GM18499 (cell line): ENCODE measurements around the gene OR52N2.
A peak's percentile ranks its signal among the peaks of the same experiment; 100 is the strongest.

ENCODE experiments used
- ATAC-seq: cut with Tn5 transposase; IDR thresholded peaks from one replicate; pipeline ENCODE4 v1.9.1; 2021; ENCODE audit warnings: moderate number of reproducible peaks; ENCODE audit not compliant: insufficient read depth, unreplicated experiment

Gene OR52N2

DNA sequence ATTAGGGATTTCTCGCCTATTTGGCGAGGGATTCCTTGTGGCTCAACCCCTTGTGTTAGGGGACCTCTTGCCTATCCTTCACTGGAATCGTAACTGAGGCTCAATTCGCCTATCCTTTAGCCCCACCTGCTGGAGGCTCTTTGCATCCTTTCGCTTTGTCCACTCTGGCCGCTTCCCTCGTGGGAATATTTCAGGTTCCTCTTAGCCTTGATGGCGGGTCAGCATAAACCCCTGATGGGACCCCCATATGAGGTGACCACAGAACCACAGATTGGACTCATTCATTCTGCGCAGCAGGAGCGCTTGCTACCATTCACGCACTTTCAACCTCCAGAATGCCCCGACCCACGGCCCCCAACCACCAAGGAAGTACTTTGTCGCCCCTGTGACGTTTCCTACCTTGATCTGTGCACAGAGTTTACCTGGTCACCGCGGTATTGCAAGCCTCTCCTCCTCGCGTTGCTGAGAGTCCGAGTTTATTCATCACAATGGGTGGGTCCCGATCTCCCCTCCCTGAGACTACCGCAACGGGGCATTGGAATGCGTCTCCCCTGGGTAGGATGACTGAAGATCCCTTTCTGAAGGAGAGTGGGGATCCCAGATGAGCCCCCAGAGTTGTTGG is at the start of gene OR52N2:
Gene OR52N2 (plus strand): TSS at position 425 of the 622 bp plus-strand sequence. CDS start 11,412 bp downstream, outside the sequence.
- ATAC-seq: peak; percentile 84

DNA sequence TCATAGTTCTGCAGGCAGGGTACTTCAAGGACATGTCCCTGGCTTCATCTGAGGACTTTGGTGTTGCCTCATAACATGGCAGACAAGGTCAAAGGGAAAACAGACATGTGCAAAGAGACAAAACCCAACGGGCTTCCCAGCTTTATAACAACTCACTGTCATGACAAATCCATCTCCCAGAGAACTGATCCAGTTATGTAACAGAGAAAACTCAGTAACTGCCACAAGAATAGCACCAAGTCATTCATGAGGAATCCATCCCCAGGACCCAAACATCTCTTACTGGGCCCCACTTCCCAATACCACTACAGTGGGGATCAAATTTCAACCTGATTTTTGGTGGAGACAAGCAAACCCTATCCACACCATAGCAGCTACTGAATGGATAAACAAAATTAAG is 41.7 kb upstream of the OR52N2 start:
- no peak for ATAC-seq

DNA sequence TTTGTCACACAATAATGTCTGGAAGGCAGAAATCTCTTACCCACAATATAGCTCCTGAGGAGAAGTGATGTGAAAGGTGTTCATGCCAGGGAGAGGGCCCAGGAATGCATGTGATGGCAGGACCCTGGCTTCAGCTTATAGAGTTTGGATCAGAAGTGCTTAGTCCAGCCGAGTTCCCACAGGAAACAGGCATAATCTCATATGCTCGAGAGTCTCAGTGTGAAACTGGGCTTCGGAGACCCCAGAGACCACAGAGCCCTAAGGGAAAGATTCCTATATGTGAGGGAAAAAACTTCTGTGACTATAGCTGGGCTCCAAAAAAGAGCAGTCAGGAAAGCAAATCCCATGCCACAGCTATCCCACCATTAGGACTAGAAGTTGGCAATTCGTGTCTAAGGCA is 25.5 kb upstream of the OR52N2 start, which contains the start of gene OR52N5:
Gene OR52N5 (minus strand): TSS at position 101 of the 400 bp plus-strand sequence. CDS start 4,721 bp downstream, outside the sequence.
- ATAC-seq: no peak

DNA sequence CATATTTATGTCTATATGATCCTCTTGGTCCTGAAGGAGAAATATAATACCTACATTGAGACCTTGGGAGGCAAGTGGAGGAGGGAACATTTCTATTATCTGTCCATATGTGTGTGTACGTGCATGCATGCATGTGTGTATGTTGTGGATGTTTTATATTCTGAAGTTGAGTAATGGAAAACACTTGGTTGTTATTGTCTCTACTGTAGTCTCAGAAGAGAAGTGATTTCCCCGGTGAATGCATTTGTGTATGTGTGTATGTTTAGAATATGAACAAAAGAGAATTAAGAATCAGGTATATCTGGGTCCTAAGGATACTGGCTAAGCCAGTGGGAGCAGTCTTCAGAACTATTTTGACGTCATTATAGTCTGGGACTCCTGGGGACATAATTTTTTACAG is 17.6 kb upstream of the OR52N2 start, which contains the start of gene OR52N1:
Gene OR52N1 (minus strand): TSS at position 101 of the 400 bp plus-strand sequence. CDS start 2,449 bp downstream, outside the sequence.
- no peak for ATAC-seq

DNA sequence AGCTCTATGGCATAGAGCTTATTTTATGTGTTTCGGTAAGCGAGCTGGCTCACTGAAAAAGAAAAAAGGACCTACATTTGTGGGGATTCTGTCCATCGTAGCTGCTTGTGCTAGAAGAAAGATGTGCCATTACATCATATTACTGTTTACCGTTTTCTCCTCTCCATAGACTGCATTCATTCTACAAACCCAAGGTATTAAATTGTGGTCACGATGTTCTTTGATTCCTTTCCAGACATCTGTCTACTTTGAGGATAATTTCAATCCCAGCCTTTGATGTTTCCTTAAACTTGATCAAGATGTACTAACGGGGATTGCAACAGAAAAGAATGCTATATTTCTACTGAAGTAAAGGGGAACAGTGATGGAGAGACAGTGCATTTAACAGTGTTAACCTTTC is 12.2 kb upstream of the OR52N2 start:
- ATAC-seq: no peak

DNA sequence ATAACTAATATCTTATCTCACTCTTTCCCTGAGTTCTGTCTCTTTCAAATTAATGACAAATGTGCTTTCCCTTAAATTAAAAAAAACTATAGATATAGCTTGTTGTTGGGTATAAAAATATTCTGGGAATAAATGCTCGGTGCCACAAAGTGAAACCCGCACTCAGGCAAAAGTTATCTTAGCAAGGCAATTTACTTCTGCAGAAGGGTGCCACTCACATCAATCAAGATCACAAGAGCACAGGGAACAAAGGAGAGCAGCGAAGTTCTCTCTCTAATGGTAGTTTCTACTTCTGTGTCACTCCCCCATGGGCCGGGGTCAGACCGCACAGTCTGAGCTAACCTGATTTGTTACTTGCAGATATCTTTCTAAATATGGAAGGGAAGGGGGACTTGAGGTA is 4.7 kb upstream of the OR52N2 start:
- ATAC-seq: no peak

DNA sequence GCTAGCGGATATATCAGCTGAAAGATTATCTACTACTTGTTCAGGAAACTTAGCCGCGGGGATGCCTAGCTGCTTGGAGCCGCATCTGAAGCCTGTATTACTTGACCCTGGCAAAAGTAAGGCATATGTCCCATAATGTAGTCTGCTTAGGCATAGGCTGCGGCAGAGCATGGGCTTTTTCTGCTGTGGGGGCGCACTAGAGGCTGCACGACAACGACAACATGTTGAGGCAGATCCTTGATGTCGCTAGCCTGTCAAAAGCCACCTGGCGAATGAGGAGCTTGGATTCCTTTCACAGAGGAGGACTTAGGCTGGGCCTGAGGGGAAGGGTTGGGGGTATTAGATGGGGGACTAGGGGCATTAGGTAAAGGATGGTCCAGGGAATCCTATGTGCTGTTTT is 1.1 kb upstream of the OR52N2 start:
- ATAC-seq: no peak

DNA sequence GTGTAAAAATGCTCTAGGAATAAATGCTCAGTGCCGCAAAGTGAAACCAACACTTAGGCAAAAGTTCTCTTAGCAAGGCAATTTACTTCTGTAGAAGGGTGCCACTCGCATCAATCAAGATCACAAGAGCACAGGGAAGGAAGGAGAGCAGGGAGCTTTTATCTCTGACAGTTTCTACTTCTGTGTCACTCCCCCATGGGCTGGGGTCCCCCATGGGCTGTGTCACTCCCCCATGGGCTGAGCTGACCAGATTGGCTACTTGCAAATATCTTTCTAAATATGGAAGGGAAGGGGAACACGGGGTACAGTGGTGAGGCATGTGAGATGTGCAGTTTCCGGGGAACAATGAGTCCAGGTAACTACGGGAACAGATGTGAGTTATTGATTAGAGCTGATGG is 397 bp downstream of the OR52N2 start:
- no peak for ATAC-seq

DNA sequence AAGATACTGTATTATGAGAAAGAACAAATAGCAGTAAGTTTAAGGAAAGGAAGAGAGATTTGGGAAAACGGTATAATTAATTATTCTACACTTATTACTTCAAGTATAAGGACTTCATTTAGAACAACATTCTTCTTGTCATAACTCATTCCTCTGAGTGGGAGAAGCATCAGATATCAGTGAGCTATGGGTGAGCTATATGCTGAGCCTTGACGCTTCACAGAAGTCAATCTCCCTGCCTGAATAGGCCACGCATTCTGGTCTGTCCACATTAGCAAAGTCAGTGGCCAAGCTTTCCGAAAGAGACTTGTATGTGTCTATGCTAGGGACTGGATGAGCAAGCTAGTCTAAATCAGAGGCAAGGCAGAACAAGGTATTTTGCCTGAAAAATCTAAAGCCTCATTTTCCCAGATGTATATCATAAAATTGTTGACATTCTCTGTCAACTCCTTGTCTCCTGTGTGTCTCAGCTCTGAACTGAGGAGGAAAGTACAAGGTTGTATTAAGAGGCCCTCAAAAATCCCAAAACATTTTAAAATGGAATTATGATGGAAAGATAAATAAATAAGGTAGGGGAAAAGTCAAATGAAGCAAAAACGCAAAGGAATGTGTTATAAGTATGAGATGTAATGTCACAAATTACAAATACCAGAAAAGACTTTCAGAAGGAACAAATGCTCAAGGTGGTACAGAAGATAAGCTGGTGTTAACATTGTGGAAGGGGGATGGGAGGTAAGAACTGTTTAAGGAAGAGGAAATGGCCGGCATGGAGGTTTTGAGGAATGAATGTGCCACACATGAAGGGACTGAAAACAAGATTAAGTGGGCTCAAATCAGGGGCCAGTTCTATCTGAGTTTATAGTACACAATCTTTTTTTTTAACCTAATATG is 1.4 kb downstream of the OR52N2 start:
- ATAC-seq: no peak

DNA sequence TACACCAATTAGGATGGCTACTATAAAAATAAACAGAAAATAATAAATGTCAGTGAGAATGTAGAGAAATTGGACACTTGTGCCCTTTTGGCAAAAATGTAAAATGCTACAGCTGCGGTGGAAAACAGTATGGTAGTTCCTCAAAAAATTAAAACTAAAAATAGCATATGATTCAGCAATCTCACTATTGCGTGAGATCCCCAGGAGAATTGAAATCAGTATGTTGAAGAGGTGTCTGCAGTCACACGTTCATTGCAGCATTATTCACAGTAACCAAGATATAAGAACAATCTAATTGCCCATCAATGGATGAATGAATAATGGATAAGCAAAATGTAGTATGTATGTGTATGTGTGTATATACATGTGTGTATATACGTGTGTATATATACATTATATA is 6.8 kb downstream of the OR52N2 start:
- ATAC-seq: no peak

DNA sequence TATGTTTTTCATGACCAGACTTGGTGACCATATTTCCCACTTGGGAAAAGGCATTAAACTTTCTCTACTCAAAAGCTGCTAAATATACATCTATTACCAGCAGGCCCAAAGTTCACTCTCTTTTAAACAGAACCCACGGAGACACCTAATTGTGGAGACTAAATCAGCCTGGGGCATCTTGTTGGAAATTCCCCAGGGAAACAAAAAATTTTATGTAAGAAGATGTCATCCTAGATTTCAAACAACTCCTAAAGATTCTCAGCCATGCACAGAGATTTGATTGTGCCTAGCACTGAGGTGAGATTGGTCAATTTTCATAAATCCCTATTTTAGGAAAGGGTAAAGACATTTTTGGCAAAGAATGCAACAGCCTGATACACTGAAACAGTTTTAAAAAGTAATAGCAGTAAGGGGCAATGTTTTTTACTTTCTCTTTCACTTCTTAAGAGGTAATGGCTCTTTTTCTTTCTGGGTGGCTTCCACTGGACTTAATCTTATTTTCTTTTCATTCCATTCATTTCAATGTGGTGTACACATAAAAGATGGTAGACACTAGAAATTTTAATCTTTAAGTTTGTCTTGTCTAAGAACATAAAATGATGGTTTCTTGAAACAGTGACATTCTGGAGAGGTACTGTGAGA is 9.6 kb downstream of the OR52N2 start:
- peak; percentile 48 for ATAC-seq

DNA sequence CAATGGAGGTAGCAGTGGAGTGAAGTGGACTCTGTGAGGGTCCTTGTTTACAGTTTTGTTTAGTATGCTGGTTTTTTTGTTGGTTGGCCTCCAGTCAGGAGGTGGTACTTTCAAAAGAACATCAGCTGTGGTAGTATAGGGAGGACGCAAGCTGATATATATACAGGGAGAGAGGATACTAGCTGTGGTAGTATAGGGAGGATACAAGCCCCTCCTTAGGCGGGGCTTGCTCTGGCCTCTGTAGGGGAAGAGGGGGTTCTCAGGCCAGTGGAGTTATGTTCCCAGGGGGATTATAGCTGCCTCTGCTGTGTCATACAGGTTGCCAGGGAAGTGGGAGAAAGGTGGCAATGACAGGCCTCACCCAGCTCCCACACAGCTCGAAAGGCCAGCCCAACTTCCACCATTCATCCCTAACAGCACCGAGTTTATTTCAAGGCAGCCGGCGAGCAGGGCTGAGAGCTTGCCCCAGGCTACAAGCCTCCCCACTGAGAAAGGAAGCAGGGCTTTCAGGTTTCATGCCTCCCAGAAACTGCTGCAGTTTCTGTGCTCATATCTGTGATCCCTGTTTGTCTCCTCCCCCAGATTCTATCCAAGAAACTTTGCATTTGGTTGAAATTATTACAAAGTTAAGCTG is 22.6 kb downstream of the OR52N2 start:
- no peak for ATAC-seq

DNA sequence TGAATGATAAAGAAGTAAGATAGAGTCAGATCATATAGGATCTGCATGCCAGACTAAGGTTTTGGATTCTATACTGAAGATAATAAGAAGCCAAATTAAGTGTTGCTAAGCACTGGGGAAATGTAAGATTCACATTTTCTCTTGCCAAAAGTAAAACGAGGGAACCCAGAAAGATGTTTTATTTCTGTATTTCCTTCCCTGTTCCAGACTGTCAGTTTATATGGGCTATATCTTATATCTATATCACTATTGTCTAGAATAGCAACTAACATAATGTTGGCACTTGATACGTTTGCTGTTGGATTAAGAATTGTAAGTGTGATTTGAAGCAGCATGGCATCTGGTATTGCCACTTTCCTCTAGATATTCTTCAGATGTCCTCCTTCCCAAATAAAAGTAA is 24.7 kb downstream of the OR52N2 start:
- no peak for ATAC-seq

DNA sequence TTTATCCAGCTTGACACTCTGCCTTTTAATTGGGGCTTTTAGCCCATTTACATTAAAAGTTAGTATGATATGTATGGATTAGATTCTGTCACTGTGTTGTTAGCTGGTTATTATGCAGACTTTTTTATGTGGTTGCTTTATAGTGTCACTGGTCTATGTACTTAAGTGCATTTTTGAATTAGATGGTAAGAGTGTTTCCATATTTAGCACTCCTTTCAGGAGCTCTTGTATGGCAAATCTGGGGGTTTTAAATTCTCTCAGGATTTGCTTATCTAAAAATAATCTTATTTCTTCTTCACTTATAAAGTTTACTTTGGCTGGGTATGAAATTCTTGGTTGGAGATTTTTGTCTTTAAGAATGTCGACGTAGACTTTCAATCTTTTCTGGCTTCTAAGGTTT is 29.0 kb downstream of the OR52N2 start:
- ATAC-seq: no peak

DNA sequence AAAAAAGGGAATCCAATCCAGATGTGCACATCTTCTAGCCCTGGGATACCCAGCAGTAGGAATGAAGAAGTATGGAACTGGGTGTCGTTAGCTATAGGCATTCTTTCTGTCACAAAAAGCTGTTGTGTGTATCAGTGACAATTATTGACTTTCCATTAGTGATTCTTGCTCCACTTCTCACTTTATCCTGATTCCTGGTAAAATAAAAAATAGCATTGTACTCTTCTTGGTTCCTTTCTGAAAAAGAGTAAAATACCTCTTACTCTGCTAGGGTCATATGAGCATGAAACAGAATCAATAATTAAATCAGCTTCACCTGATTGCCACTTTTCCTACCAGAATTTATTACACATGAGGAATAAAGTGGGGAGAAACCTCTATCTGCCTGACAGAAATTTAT is 33.1 kb downstream of the OR52N2 start, which contains the start of gene OR52E6:
Gene OR52E6 (minus strand): TSS at position 101 of the 400 bp plus-strand sequence. CDS start 0 bp downstream, at position 101.
- ATAC-seq: no peak

DNA sequence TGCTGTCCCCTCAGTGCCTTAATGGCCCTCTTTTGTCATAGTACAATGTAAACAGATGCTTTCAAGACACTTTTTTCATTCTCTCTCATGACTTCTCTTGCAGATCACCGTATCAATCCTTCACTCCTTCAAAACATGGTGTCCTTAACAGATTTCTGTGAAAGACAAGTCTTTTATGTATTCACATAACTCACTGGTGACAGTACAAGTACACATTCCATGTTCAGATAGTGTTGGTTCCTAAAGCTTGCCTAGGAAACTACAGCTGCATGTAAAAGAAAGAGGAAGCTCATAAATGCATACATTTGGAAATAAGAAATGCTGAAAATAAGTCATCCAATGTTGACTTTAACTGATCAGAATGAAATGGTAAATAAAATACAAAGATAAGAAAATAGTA is 38.0 kb downstream of the OR52N2 start:
- no peak for ATAC-seq

DNA sequence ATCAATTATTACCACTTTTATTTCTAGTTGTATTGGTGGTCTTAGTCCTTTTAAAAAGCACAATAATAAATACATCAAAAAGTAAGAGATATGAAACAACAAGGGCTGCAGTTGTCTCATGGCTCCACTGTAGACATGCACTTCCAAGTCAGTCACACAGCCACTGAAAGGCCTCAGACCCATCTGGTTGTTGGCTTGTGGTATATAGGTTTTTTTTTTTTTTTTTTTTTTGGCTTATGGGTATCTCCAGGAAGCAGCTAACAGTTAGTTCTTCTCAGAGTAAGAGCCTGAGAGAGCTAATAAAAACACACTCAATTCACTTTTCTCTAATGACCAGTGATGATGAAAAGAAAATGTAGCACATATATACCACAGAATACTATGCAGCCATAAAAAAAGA is 39.0 kb downstream of the OR52N2 start:
- no peak for ATAC-seq

DNA sequence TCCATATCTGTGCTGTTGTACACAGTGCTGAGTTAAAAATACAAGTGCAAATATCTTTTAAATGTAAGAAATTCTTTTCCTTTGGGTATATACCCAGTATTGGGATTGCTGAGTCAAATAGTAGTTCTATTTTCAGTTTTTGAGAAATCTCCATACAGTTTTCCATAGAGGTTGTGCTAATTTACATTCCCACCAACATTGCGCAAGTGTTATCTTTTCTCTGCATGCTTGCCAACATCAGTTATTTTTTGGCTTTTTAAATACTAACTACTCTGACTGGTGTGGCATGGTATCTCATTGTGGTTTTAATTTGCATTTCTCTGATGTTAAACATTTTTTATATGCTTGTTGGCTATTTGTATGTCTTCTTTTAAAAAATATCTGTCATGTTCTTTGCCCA is 42.3 kb downstream of the OR52N2 start:
- no peak for ATAC-seq

DNA sequence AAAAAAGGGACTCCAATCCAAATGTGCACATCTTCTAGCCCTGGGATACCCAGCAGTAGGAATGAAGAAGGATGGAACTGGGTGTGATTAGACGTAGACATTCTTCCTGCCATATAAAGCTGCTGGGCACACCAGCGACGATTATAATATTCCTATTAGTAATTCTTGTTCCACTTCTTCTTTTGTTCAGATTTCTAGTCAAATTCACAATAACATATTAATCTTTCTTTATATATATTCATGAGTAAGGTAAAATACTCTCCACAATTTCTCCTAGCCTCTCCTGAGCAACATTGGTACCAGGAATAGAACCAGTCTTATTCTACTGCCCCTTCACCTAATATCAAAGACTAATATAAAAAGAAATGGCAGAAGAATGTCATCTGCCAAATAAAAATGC is 48.9 kb downstream of the OR52N2 start, which contains the start of gene OR52E8:
Gene OR52E8 (minus strand): TSS at position 101 of the 400 bp plus-strand sequence. CDS start 0 bp downstream, at position 101.
- ATAC-seq: no peak

DNA sequence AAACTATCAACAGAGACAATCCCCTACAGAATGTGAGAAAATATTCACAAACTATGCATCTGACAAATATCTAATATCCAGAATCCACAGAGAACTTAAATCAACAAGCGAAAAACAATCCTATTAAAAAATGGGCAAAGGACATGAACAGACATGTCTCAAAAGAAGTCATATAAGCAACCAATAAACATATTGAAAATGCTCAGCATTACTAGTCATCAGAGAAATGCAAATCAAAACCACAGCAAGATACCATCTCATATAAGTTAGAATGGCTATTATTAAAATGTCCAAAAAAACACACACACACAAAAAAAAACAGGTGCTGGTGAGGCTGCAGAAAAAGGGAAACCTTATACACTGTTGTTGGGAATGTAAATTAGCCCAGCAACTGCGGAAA is 57.1 kb downstream of the OR52N2 start:
- no peak for ATAC-seq
